ENCODE measurements around the gene MED22.

Gene MED22

GRCh38 chr9:133379153-133380086 lies 31.5 kb upstream of the MED22 start:
- no peak for ATAC-seq
- TF ChIP-seq ARNTL (CRISPR knock-in tag; IDR thresholded peaks at IDR 0.05; ENCODE audit: borderline replicate concordance, low read depth) = no peak
- TF ChIP-seq TOX (CRISPR knock-in tag; IDR thresholded peaks at IDR 0.05; ENCODE audit: borderline replicate concordance) = no peak
- TF ChIP-seq ZC3H10 (CRISPR knock-in tag; IDR thresholded peaks at IDR 0.05) = no peak
- TF ChIP-seq, protein P1, sequence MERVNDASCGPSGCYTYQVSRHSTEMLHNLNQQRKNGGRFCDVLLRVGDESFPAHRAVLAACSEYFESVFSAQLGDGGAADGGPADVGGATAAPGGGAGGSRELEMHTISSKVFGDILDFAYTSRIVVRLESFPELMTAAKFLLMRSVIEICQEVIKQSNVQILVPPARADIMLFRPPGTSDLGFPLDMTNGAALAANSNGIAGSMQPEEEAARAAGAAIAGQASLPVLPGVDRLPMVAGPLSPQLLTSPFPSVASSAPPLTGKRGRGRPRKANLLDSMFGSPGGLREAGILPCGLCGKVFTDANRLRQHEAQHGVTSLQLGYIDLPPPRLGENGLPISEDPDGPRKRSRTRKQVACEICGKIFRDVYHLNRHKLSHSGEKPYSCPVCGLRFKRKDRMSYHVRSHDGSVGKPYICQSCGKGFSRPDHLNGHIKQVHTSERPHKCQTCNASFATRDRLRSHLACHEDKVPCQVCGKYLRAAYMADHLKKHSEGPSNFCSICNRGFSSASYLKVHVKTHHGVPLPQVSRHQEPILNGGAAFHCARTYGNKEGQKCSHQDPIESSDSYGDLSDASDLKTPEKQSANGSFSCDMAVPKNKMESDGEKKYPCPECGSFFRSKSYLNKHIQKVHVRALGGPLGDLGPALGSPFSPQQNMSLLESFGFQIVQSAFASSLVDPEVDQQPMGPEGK (CRISPR knock-in tag; IDR thresholded peaks at IDR 0.05; ENCODE audit: borderline replicate concordance) = no peak
- TF ChIP-seq, protein P2, sequence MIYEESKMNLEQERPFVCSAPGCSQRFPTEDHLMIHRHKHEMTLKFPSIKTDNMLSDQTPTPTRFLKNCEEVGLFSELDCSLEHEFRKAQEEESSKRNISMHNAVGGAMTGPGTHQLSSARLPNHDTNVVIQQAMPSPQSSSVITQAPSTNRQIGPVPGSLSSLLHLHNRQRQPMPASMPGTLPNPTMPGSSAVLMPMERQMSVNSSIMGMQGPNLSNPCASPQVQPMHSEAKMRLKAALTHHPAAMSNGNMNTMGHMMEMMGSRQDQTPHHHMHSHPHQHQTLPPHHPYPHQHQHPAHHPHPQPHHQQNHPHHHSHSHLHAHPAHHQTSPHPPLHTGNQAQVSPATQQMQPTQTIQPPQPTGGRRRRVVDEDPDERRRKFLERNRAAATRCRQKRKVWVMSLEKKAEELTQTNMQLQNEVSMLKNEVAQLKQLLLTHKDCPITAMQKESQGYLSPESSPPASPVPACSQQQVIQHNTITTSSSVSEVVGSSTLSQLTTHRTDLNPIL (CRISPR knock-in tag; IDR thresholded peaks at IDR 0.05; ENCODE audit: low read depth) = no peak
- no peak for TF ChIP-seq SNAI2 (CRISPR knock-in tag; IDR thresholded peaks at IDR 0.05)
- no peak for TF ChIP-seq ZNF70 (CRISPR knock-in tag; IDR thresholded peaks at IDR 0.05)
- no peak for TF ChIP-seq TCF4 (CRISPR knock-in tag; IDR thresholded peaks at IDR 0.05; ENCODE audit: borderline replicate concordance)
- no peak for TF ChIP-seq GLIS3 (CRISPR knock-in tag; IDR thresholded peaks at IDR 0.05)
- TF ChIP-seq ZFP3 (CRISPR knock-in tag; IDR thresholded peaks at IDR 0.05) = no peak
- TF ChIP-seq PPARA (CRISPR knock-in tag; IDR thresholded peaks at IDR 0.05; ENCODE audit: borderline replicate concordance) = no peak
- TF ChIP-seq BACH2 (CRISPR knock-in tag; IDR thresholded peaks at IDR 0.05; ENCODE audit: borderline replicate concordance) = no peak
- no peak for TF ChIP-seq ZNF8 (CRISPR knock-in tag; IDR thresholded peaks at IDR 0.05)
- TF ChIP-seq CSDC2 (CRISPR knock-in tag; IDR thresholded peaks at IDR 0.05) = no peak
- no peak for TF ChIP-seq CSRNP3 (CRISPR knock-in tag; IDR thresholded peaks at IDR 0.05)
- TF ChIP-seq ESRRG (CRISPR knock-in tag; IDR thresholded peaks at IDR 0.05) = no peak
- TF ChIP-seq ZFP30 (CRISPR knock-in tag; IDR thresholded peaks at IDR 0.05) = no peak
- no peak for TF ChIP-seq ZNF565 (CRISPR knock-in tag; conservative IDR thresholded peaks at IDR 0.05; ENCODE audit: low read depth)

DNA sequence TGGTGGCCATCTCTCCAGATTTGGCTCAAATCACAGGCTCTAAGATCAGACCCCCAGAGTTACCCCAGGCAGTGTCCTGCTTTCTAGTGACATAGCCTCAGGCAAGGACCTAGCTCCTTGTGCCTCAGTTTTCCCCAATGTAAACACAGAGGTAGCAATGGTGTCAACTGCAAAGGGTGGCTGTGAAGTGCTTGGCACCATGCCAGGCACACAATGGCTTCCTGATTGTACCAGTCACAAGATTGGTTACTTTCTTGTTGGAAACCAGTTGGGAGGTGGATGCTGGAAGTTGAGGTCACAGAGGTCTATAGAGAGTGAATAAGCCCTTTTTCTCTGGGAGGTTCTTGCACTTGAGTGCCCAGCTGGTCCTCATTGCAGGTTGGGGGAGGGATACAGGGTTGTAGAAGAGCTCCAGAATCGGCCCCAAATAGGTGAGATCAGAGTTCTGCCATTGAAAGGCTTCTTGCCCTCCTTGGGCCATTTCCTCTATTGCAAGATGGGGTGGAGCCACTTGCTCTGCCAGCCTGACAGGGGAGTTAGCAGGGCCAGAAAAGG lies 30.6 kb upstream of the MED22 start:
- ATAC-seq = no peak
- TF ChIP-seq, protein P2 (CRISPR knock-in tag; IDR thresholded peaks at IDR 0.05; ENCODE audit: low read depth) = no peak
- no peak for TF ChIP-seq GLIS3 (CRISPR knock-in tag; IDR thresholded peaks at IDR 0.05)
- TF ChIP-seq ESRRG (CRISPR knock-in tag; IDR thresholded peaks at IDR 0.05) = no peak
- no peak for TF ChIP-seq ZFP3 (CRISPR knock-in tag; IDR thresholded peaks at IDR 0.05)
- TF ChIP-seq CSRNP3 (CRISPR knock-in tag; IDR thresholded peaks at IDR 0.05) = no peak
- TF ChIP-seq ZNF565 (CRISPR knock-in tag; conservative IDR thresholded peaks at IDR 0.05; ENCODE audit: low read depth) = no peak
- TF ChIP-seq RARB (CRISPR knock-in tag; IDR thresholded peaks at IDR 0.05) = no peak
- TF ChIP-seq, protein P3, sequence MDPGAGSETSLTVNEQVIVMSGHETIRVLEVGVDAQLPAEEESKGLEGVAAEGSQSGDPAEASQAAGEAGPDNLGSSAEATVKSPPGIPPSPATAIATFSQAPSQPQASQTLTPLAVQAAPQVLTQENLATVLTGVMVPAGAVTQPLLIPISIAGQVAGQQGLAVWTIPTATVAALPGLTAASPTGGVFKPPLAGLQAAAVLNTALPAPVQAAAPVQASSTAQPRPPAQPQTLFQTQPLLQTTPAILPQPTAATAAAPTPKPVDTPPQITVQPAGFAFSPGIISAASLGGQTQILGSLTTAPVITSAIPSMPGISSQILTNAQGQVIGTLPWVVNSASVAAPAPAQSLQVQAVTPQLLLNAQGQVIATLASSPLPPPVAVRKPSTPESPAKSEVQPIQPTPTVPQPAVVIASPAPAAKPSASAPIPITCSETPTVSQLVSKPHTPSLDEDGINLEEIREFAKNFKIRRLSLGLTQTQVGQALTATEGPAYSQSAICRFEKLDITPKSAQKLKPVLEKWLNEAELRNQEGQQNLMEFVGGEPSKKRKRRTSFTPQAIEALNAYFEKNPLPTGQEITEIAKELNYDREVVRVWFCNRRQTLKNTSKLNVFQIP (CRISPR knock-in tag; IDR thresholded peaks at IDR 0.05; ENCODE audit: borderline replicate concordance, low read depth) = no peak
